MCF 10A (cell line): ENCODE data around the gene DBNDD1. TPM values are rescaled to one million over a fixed set of nuclear protein-coding genes. Genes with fewer than 3 reads are reported as not detected.

ENCODE experiments used
- BruUV-seq: library from RNA; stranded (reverse); fragments of 400-500 nt; replicated peaks from 2 replicates; lab custom pipeline; 2021; lab: Mats Ljungman, UMichigan
- CTCF ChIA-PET: fragments of 300-600 bp; sonication (Branson Sonifier 250); formaldehyde crosslinking; extraction: SDS; loops from one replicate; lab custom pipeline; 2021; ENCODE audit warnings: antibody characterized with exemption, inconsistent platforms; lab: Yijun Ruan, JAX
- POLR2A ChIA-PET: fragments of 300-600, 350-650 bp; sonication (Branson Sonifier 250); formaldehyde crosslinking; extraction: SDS; loops from one replicate; lab custom pipeline; 2020; ENCODE audit warnings: antibody characterized with exemption, inconsistent platforms; lab: Yijun Ruan, JAX
- DNase-seq: peaks from one replicate; pipeline ENCODE4 v3.0.0-alpha.2; 2018; ENCODE audit not compliant: unreplicated experiment
- H3K27ac Mint-ChIP-seq: one replicate; pipeline ENCODE4 v1.8.0; 2022; ENCODE audit warnings: mild to moderate bottlenecking, low read depth, mixed read lengths; ENCODE audit not compliant: unreplicated experiment
- H3K27me3 Mint-ChIP-seq: one replicate; pipeline ENCODE4 v1.8.0; 2022; ENCODE audit warnings: mixed read lengths; ENCODE audit not compliant: insufficient read depth, unreplicated experiment
- H3K36me3 Mint-ChIP-seq: one replicate; pipeline ENCODE4 v1.8.0; 2022; ENCODE audit warnings: mild to moderate bottlenecking, moderate library complexity, mixed read lengths; ENCODE audit not compliant: insufficient read depth, unreplicated experiment
- H3K4me1 Mint-ChIP-seq: one replicate; pipeline ENCODE4 v1.8.0; 2022; ENCODE audit warnings: mixed read lengths; ENCODE audit not compliant: insufficient read depth, unreplicated experiment
- H3K4me3 Mint-ChIP-seq: one replicate; pipeline ENCODE4 v1.8.0; 2022; ENCODE audit warnings: mild to moderate bottlenecking, moderate library complexity, mixed read lengths; ENCODE audit not compliant: unreplicated experiment
- H3K9me3 Mint-ChIP-seq: one replicate; pipeline ENCODE4 v1.8.0; 2022; ENCODE audit warnings: mixed read lengths; ENCODE audit not compliant: unreplicated experiment
- CTCF ChIP-seq: fragments of 200-600 bp; IDR thresholded peaks from one replicate; pipeline ENCODE4 v1.8.0; 2022; ENCODE audit warnings: antibody characterized with exemption, mild to moderate bottlenecking; ENCODE audit not compliant: unreplicated experiment
- intact Hi-C: fragments of 100-400 bp; cut with micrococcal nuclease; formaldehyde crosslinking; loops from 2 replicates; pipeline ENCODE4 v1.14.1; 2022
- total RNA-seq: library from RNA; stranded (reverse); gene quantifications from 2 replicates; pipeline ENCODE4 v1.2.3, GENCODE V29; 2022

Gene DBNDD1
- total RNA-seq, 1 experiment from 2014 or later: 3.5 TPM

- intact Hi-C loops: no loop called here
- Mint-ChIP-seq H3K4me1 (peaks cover 5% of the 10 kb centered on the region), H3K4me3 (no peak overlapping the region), H3K36me3 (no peaks in the 10 kb centered on the region), H3K27ac (no peak overlapping the region), H3K27me3 (no peaks in the 10 kb centered on the region), H3K9me3 (no peaks in the 10 kb centered on the region)
- POLR2A ChIA-PET: no interaction called here
- no peak for TF ChIP-seq CTCF
- BruUV-seq: no TSS peak
- no peak for DNase-seq
- CTCF ChIA-PET: interaction anchor here (0.6 kb wide), 1 partner anchor 14 kb away, joined by 4 read pairs; no protein-coding TSS in a partner anchor
Observed at GRCh38 chr16:90016339-90016950, 2.8 kb downstream of the DBNDD1 start.

DNA sequence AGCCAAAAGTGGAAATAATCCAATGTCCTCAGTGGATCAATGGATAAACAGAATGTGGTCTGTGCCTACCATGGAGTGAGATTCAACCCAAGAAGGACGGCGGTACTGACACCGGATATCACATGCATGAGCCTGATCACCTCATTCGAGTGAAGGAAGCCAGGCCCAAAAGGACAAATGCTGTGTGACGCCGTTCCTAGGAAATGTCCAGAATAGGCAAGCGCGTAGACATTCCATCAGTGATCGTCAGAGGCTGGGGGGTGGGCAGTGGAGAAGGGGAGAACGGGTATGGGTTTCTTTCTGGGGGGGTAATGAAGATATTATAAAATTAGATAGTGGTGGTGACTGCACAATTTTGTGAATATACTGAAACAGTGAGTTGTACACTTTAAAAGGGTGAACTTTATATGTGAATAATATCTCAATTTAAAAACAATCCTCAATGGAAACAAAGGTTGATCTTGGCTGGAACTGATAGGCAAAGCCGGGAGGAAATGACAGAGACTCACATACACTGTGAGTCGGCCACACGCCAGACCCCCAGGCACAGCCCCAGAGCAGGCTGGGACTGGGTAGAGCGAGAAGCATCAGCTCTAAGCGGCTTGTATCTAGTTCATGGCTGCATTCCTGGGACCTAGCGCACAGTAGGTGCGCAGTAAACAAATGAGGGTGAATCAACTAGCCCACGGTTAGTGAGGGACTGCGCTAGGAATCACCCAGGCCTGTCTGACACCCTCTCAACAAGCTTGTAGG, 3.5 kb downstream of the DBNDD1 start:
- peaks cover 5% of the 10 kb centered on the region for H3K4me1 Mint-ChIP-seq
- no peak for TF ChIP-seq CTCF
- ChIA-PET POLR2A (interaction anchor here (0.5 kb wide), 1 partner anchor 10 kb away, joined by 3 read pairs; no protein-coding TSS in a partner anchor), CTCF (interaction anchor here (0.6 kb wide), 1 partner anchor 14 kb away, joined by 4 read pairs; no protein-coding TSS in a partner anchor)
- no peaks in the 10 kb centered on the region for H3K27me3 Mint-ChIP-seq
- no peak overlapping the region for H3K4me3 Mint-ChIP-seq
- no peaks in the 10 kb centered on the region for H3K9me3 Mint-ChIP-seq
- no peak overlapping the region for H3K27ac Mint-ChIP-seq
- BruUV-seq: no TSS peak
- DNase-seq: no peak
- intact Hi-C loops: no loop called here
- H3K36me3 Mint-ChIP-seq: no peaks in the 10 kb centered on the region

DNA sequence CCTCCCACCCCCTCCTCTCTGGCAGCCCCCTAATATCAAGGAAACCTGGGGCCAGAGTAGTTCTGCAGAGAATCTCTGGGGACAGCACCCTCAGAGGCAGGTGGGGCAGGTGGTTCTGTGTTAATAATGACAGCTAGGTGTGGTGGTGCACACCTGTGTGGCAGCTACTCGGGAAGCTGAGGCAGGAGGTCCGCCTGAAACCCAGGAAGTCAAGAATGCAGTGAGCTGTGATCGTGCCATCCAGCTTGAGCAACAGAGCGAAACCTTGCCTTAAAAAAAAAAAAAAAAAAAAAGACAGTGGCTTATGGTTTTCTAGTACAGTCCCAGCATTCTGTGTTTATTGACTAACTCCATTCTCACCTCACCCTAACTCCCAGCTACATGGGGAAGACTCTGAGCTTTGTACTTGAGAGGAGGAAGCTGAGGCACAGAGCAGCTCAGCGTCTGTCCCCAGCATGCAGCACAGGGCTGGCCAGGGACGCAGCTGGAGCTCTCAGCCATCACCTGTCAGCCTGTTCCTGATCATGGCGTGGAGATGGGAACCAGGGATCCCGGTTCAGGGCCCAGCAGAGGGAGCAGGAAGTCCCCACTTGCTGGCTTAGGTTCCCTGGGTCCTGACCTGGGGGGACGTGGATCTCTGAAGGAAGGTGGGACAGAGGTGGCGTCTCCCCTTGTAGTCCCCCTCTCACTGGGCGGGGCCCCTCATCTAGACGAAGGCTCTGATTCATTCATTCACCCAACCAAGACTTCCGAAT, 6.1 kb downstream of the DBNDD1 start:
- no TSS peak for BruUV-seq
- H3K4me3 Mint-ChIP-seq: no peak overlapping the region
- H3K4me1 Mint-ChIP-seq: no peaks in the 10 kb centered on the region
- no peak overlapping the region for H3K27ac Mint-ChIP-seq
- DNase-seq: no peak
- POLR2A ChIA-PET: no interaction called here
- H3K9me3 Mint-ChIP-seq: no peaks in the 10 kb centered on the region
- H3K27me3 Mint-ChIP-seq: no peaks in the 10 kb centered on the region
- no peak for TF ChIP-seq CTCF
- CTCF ChIA-PET: no interaction called here
- intact Hi-C loops: no loop called here
- no peaks in the 10 kb centered on the region for H3K36me3 Mint-ChIP-seq
